Measurements from ENCODE around the gene CABLES2. TPM values are rescaled to one million over a fixed set of nuclear protein-coding genes. Genes with fewer than 3 reads are reported as not detected.
A peak's percentile ranks its signal among the peaks of the same experiment; 100 is the strongest.

CABLES2 gene
- total RNA-seq, 2 experiments from 2014 or later = 19.1 to 22.5 TPM

DNA sequence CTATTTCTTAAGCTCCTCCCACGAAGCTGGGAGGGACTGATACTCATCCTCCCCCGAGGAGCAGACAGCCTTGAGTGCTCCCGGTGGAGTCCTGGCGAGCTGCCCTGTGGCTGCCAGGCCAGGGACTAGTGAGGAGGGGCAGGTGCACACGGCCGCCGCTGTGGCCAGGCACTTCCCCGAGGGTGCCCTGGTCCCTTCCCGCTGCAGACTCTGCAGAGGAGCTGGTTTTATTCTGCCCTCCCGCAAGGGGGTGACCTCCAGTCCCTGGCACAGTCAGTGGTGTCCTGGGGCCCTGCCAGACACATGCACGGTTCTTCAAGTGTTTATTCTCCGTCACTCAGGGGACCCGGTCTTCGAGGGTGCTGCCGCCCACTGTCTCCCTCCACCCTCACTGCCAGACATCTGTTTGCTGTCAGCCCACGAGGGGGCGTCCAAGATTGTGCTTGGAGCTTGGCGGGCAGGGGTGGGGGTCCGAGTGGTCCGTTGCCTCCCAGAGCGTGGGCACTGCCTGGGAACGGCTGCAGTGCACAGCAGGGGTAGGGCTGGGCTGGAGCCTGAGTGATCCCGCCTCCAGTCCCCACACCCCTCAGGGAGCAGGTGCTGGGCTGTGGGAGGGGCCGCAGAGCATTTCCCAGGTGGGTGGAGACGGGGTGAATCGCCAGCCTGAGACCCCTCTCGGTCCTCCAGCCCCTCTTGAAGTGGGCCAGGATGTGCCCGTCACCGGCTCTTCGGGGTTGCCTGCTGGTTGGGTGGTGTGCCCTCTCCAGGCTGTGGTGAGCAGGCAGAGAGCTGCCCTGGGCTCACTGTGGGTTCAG is 3.1 kb upstream of the CABLES2 start:
- Mint-ChIP-seq H3K4me1 (peaks cover 24% of the 10 kb centered on the region), H3K9me3 (no peaks in the 10 kb centered on the region), H3K36me3 (ENCODE audit: low read depth) (peaks cover 2% of the 10 kb centered on the region), H3K27me3 (no peaks in the 10 kb centered on the region), H3K27ac (no peak overlapping the region), H3K4me3 (no peak overlapping the region)
- CTCF ChIA-PET = interaction anchor here (0.8 to 1.5 kb wide), 9 partner anchors 9 to 422 kb away, joined by 3 to 6 read pairs (median 3); partner anchors contain the start of gene RBBP8NL
- POLR2A ChIA-PET = no interaction called here
- peak; percentile 45 for DNase-seq

DNA sequence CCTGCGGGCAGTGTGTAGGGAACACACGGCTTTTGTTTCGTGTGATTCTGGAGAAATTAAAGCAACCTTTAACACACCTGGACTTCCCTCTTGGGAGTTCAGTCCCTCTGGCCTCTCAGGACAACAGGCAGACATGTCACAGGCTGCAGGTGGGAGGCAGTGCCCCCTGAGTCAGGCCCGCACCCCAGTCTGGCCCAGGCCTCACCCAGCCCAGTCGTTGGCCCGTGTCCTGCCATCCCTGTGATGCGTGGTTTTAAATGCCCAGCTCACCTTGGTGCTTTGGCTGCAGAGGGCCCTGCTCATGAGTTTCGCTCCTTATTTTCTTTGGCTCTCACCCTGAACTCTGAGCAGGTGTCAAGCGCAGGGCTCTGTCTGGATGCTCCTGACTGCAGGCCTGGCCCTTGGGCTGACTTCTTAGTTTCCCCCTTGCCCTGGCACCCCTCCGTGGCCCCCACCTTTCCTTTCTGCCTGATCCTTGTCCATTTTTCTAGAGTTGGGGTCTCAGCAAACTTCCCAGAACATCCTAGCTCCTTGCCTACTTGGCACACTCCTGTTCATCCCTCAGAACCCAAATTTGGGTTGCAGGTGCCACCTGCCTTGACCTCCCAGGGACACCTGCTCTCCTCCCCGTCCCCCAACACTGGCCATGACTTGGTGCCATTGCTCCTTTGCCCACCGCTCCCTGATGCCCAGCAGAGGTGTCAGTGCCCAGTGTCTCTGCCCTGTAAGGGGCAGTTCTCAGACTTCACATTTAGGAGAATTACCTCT is 2.2 kb upstream of the CABLES2 start:
- CTCF ChIA-PET = interaction anchor here (1.0 to 1.5 kb wide), 5 partner anchors 10 to 91 kb away, joined by 3 to 4 read pairs (median 4); partner anchors contain the start of gene RBBP8NL
- no peak overlapping the region for H3K4me3 Mint-ChIP-seq
- no peak overlapping the region for H3K27ac Mint-ChIP-seq
- POLR2A ChIA-PET = no interaction called here
- H3K9me3 Mint-ChIP-seq = no peaks in the 10 kb centered on the region
- H3K36me3 Mint-ChIP-seq (ENCODE audit: low read depth) = peaks cover 2% of the 10 kb centered on the region
- peaks cover 27% of the 10 kb centered on the region for H3K4me1 Mint-ChIP-seq
- no peak for DNase-seq
- H3K27me3 Mint-ChIP-seq = no peaks in the 10 kb centered on the region

DNA sequence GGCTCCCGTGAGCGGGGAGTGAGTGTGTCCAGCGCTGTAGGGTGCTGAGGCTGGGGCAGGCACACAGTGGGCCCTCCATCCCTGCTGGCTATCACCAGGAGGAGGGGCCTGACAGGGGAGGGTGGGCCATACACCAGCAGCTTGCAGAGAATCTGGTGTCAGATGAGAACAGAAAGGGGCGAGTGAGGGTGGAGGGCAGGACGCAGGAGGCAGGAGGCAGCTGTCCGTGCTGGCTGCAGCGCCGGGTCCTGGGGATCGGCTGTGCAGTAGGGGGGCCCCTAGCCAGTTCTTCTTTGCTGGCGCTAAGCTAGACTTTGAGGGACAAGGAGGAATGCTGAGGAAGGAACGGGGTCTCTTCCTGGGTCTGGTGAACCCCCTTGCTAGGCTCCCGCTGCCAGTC is 1.6 kb upstream of the CABLES2 start:
- Mint-ChIP-seq H3K4me3 (no peak overlapping the region), H3K4me1 (peaks cover 31% of the 10 kb centered on the region), H3K27me3 (no peaks in the 10 kb centered on the region), H3K36me3 (ENCODE audit: low read depth) (peaks cover 2% of the 10 kb centered on the region), H3K27ac (no peak overlapping the region), H3K9me3 (no peaks in the 10 kb centered on the region)
- no peak for DNase-seq
- CTCF ChIA-PET = no interaction called here
- POLR2A ChIA-PET = no interaction called here

DNA sequence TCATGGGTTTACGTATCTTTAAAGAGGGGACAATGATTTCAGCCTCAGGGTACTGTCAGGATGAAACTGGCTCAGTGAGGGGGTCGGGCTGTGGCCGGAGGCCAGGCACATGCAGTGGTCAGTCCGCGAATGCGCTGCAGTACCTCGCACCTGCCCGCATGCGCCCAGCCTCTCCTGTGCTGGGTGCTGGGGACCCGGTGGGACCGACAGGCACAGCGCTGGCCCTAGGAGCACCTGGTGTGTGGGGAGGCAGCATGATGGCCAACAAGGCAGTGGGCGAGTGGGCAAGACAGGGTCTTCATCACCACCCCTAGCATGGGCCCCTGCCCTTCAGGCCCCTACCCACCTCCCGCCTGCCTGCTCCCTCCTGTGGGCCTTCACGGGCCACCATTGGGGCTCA is 970 bp upstream of the CABLES2 start:
- CTCF ChIA-PET = no interaction called here
- peak overlapping the region; percentile 78 for H3K4me3 Mint-ChIP-seq
- peak overlapping the region; percentile 93 for H3K27ac Mint-ChIP-seq
- POLR2A ChIA-PET = no interaction called here
- H3K27me3 Mint-ChIP-seq = no peaks in the 10 kb centered on the region
- H3K4me1 Mint-ChIP-seq = peaks cover 32% of the 10 kb centered on the region
- H3K36me3 Mint-ChIP-seq (ENCODE audit: low read depth) = peaks cover 2% of the 10 kb centered on the region
- H3K9me3 Mint-ChIP-seq = no peaks in the 10 kb centered on the region
- DNase-seq = no peak

DNA sequence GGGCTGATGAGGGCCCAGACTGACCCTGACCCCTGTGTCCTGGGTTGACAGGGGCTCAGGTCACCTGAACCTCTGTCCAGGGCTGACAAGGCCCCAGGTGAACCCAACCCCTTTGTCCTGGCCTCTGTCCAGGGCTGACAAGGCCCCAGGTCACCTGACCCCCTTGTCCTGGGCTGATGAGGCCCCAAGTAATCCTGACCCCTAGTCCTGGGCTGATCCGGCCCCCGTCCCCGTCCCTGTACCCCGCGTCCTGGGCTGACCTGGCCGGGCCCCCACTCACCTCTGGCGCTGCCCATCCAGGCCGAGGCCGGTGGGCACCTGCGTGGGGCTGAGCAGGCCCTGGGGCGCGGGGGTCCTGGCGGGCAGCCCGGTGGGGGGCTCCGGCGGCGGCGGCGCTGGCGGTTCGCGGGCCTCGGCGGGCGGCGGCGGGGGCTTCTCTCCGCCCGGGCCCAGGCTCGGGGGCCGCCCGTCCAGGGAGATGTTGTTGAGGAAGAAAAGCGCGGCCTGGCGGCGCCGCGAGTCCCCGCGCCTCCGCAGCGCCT is 379 bp downstream of the CABLES2 start:
- no peak for DNase-seq
- Mint-ChIP-seq H3K36me3 (ENCODE audit: low read depth) (peaks cover 2% of the 10 kb centered on the region), H3K4me3 (peak overlapping the region; percentile 79), H3K4me1 (peaks cover 32% of the 10 kb centered on the region), H3K27ac (peak overlapping the region; percentile 87), H3K27me3 (no peaks in the 10 kb centered on the region), H3K9me3 (no peaks in the 10 kb centered on the region)
- ChIA-PET CTCF (no interaction called here), POLR2A (no interaction called here)

DNA sequence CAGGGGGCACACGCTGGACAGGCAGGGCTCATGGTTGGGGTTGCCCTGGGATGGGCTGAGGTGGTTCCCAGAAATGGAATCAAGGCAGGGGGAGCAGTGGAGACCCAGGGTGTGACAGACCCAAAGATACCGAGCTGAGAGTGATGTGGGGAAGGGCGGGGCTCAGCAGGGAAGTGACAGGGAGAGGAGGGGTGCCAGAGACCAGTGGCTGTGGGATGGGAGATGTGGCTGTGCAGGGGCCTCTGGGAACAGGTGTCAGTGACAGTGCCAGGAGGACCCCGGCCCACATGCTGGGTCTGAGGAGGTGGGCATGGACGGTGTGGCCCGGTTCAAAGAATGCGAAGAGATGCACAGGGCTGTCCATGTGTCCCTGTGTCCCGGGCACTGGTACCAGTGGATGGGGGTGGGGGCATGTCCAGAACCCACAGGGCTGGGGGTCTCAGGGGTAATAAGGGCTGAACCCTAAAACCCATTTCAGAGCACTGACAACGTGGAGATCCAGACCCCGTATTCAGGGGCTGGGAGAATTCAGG is 1.0 kb downstream of the CABLES2 start:
- Mint-ChIP-seq H3K4me1 (peaks cover 32% of the 10 kb centered on the region), H3K27ac (peak overlapping the region; percentile 87), H3K4me3 (peak overlapping the region; percentile 79), H3K9me3 (no peaks in the 10 kb centered on the region), H3K36me3 (ENCODE audit: low read depth) (peaks cover 2% of the 10 kb centered on the region), H3K27me3 (no peaks in the 10 kb centered on the region)
- no peak for DNase-seq
- POLR2A ChIA-PET = no interaction called here
- CTCF ChIA-PET = interaction anchor here (0.6 kb wide), 1 partner anchor 9 kb away, joined by 3 read pairs; no protein-coding TSS in a partner anchor

DNA sequence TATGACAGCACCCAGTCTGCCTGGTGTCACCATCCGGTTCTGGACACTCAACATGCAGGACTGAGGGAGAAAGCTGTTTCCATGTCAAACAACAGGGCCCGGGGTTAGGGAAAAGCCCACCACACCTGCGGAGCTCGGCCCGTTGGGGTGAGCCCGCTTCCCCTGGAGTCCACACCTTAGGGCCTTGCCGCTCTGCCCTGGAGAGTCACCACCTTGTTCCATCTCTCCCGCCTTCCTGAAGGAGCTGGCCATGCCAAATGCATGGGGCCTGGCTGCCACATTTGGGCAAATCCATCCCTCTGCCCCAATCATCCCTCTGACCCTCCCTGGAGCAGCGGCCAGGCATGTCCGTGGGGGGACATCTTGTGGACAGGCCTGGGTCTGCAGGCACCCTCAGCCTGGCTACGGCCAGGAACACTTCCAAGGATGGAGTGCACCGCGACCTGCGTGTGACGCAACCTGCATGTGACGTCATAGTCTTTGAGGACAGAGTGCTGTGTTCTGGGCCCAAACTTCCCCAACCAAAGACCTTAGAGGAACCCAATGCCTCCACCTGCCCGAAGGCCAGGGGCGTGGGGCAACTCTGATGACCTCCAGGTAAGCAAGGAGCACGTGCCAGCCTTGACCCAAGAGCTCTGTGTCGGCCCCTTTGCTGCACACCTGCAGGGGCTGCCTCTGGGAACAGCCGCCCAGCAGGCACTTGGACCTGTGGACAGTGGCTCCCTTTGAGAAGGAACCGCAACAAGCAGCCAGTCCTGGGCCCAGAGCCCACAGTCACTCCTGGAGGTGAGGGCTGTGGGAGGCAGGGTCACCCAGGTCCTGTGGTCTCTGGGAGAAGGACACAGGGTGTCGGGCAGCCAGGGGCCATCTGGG is 1.7 kb downstream of the CABLES2 start:
- Mint-ChIP-seq H3K27ac (peak overlapping the region; percentile 87), H3K4me1 (peaks cover 32% of the 10 kb centered on the region), H3K36me3 (ENCODE audit: low read depth) (peaks cover 5% of the 10 kb centered on the region), H3K27me3 (no peaks in the 10 kb centered on the region), H3K9me3 (no peaks in the 10 kb centered on the region), H3K4me3 (peak overlapping the region; percentile 79)
- POLR2A ChIA-PET = no interaction called here
- CTCF ChIA-PET = no interaction called here
- no peak for DNase-seq

DNA sequence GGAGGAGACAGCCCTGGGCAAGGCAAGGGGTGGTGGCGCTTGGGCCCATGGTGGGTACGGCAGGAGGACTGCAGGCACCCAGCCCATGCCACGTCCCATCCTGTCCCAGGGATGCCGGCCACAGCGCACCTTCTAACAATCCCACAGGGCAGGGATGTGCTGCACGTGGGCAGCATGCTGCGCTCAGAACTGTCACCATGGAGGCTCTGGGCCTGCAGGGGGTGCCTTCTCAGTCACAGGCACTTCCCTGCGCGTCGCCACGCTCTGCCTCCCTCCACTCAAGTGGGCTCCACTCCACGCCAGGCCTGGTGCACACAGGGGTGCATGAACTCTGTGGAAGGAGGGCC is 2.4 kb downstream of the CABLES2 start:
- Mint-ChIP-seq H3K27me3 (no peaks in the 10 kb centered on the region), H3K27ac (no peak overlapping the region), H3K4me1 (peaks cover 26% of the 10 kb centered on the region), H3K36me3 (ENCODE audit: low read depth) (peaks cover 5% of the 10 kb centered on the region), H3K4me3 (no peak overlapping the region), H3K9me3 (no peaks in the 10 kb centered on the region)
- POLR2A ChIA-PET = no interaction called here
- DNase-seq = no peak
- CTCF ChIA-PET = interaction anchor here (1.1 kb wide), 1 partner anchor 10 kb away, joined by 3 read pairs; no protein-coding TSS in a partner anchor

DNA sequence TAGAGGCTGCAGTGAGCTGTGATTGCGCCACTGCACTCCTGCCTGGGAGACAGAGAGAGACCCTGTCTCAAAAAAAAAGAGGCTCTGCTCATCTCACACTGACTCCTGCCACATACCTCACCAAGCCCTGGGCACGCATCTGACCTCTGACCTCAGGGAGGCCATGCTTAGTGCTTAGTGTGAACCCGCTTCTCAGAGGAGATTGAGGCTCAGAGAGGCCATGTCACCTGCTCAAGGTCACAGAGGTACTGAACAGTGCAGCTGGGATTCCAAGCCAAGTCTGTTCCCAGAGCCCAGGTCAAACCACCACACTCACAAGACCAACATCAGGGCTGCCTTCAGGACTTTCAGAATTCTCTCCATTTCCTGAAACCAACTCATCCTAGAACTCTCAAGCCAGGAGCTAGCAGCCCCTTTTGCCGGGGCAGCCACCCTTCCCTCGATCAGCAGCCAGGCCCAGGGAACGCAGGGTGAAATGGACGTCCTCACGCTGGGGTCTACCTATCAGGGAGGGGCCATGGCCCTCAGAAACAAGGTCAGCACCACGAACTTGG is 2.9 kb downstream of the CABLES2 start:
- Mint-ChIP-seq H3K9me3 (no peaks in the 10 kb centered on the region), H3K4me1 (peaks cover 20% of the 10 kb centered on the region), H3K36me3 (ENCODE audit: low read depth) (peaks cover 5% of the 10 kb centered on the region), H3K4me3 (no peak overlapping the region), H3K27me3 (no peaks in the 10 kb centered on the region), H3K27ac (peak overlapping the region; percentile 17)
- POLR2A ChIA-PET = no interaction called here
- DNase-seq = no peak
- CTCF ChIA-PET = interaction anchor here (1.1 kb wide), 1 partner anchor 9 kb away, joined by 3 read pairs; no protein-coding TSS in a partner anchor

DNA sequence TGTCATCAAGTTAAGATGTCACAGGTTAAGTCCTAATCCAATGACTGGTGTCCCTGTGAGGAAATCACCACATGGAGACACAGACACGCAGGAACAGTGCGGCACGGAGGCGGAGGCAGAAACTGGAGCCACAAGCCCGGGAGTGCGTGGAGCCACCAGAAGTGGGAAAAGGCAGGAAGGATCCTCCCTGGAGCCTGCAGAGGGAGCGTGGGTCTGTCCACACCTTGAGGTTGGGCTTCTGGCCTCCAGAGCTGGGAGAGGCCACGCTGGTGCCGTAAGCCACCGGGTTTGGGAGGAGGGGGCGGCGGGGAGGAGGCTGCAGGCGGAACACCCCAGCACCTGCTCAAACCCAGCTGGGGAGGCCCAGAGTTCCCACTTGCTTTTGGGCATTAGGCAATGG is 3.8 kb downstream of the CABLES2 start:
- no peak for DNase-seq
- CTCF ChIA-PET = no interaction called here
- no peaks in the 10 kb centered on the region for H3K27me3 Mint-ChIP-seq
- no peak overlapping the region for H3K27ac Mint-ChIP-seq
- POLR2A ChIA-PET = no interaction called here
- no peaks in the 10 kb centered on the region for H3K9me3 Mint-ChIP-seq
- no peak overlapping the region for H3K4me3 Mint-ChIP-seq
- peaks cover 20% of the 10 kb centered on the region for H3K4me1 Mint-ChIP-seq
- peaks cover 5% of the 10 kb centered on the region for H3K36me3 Mint-ChIP-seq (ENCODE audit: low read depth)

DNA sequence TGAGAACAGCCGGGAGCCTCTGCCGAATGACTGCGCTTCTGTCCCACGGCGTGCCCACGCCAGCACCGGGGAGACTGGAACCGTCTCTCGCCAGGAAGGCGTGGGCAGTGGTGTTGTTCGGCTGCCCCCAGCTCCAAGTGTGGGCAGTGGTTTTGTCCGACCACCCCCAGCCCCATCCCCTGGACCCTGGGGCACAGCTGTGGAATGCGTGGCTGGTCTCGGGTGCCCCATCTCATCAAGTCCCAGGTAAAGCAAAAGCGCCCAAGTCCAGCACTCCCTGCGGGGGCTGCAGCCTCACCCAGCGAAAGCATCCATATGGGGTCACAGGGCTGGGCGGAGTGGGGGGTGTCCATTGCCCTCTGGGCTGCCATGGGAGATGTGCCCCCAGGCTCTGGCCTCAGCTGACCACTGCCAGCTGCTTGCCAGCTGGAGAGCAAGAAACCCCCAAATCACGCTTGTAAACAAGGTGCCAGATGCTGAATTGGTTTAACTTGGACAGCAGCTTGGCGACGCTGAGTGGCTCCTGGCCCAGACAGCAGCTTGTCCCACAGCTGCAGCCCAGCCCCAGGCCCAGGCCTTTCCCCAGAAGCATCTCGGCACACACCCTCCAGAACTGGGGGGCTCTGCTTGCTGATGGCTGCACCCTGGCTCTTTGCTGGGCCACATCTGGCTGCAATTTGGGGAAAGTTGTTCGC is 4.5 kb downstream of the CABLES2 start:
- Mint-ChIP-seq H3K36me3 (ENCODE audit: low read depth) (peaks cover 10% of the 10 kb centered on the region), H3K27ac (no peak overlapping the region), H3K27me3 (no peaks in the 10 kb centered on the region), H3K4me1 (peaks cover 20% of the 10 kb centered on the region), H3K4me3 (no peak overlapping the region), H3K9me3 (peaks cover 1% of the 10 kb centered on the region)
- ChIA-PET CTCF (no interaction called here), POLR2A (no interaction called here)
- DNase-seq = no peak

Measured in activated CD4-positive, alpha-beta T cell treated with anti-CD3 and anti-CD28 coated beads, Interleukin-2, amount 10 ng/mL, durations not matched to agents 7 days and 5 days (primary cell).